SH-SY5Y (cell line): ENCODE data around the gene HLA-C.

Source experiments
- GATA2 ChIP-seq: IDR thresholded peaks from 2 replicates; pipeline ENCODE4 v1.6.1; 2011; ENCODE audit warnings: mild to moderate bottlenecking, low read depth, low read length
- GATA3 ChIP-seq: IDR thresholded peaks from 2 replicates; pipeline ENCODE4 v1.6.1; 2011; ENCODE audit warnings: low read depth, mild to moderate bottlenecking, low read length, moderate library complexity

DNA sequence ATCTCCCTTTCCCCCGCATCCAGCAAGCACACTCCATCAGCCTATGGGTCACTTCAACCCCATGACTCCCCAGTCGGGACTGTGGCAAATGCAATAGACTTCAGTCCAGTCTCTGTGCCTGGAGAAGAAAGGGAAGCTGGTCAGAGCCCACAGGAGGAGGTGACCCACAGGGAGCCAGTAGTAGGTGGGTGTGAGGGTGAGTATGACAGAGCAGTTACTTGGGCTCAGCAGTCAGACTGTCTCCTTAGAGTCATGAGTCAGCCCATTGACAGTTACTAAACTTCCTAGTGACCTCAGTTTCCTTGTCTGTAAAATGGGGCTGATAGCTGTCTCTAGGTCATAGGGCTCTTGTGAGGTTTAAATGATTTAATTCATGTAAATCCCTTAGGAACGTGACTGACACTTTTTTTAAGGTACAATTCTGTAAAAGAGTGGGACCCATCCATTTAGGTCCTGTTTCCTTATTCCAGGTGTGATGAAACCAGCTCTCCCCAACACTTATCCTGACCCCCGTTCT is 33.9 kb upstream of the HLA-C start:
- TF ChIP-seq GATA2, result no peak
- no peak for TF ChIP-seq GATA3
